ENCODE data around the gene SCIMP.

DNA sequence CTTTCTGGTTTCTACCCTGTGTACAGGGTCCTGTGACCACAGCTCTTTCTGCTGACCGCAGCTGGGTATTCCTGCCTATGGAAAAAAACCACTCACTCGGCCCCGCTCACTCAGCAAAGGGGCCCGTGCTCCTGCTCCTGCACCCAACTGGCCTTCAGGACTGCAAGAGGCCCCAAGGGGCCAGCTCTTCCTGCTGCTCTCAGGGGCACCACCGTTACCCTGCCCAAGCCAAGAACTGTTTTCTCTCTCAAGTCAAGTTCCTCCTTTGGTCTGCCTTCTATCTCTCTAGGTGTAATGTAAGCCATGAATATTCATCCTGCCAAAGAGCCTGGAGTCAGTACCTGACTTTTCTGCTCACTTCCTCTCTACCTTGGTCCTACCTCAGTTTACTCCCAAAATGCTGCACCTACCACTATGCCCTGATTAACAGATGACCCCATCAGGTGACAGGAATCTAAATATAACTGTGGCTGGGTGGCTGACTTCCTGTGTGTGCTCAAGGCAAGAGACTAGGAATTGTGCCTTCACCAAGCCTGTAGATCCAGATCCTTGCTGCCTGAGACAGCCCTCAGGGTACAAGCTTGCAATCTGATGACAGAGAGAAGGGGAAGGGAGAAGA lies 20.4 kb upstream of the SCIMP start:
- TF ChIP-seq CTCF (IDR thresholded peaks at IDR 0.05 in 2 of 3, conservative IDR thresholded peaks at IDR 0.05 in 1 of 3; ENCODE audit: borderline replicate concordance in 1 of 3, insufficient read depth in 1 of 3, low read depth in 2 of 3, low read length in 2 of 3) (no peak), CEBPB (IDR thresholded peaks at IDR 0.05; ENCODE audit: low read depth) (no peak), POLR2A (IDR thresholded peaks at IDR 0.05; ENCODE audit: borderline replicate concordance, extremely low read depth, insufficient read depth, insufficient read length) (no peak), EZH2 (IDR thresholded peaks at IDR 0.05) (no peak), POLR2AphosphoS5 (IDR thresholded peaks at IDR 0.05; ENCODE audit: low read depth, low read length) (no peak), ZNF274 (IDR thresholded peaks at IDR 0.05; ENCODE audit: low read depth, low read length) (no peak), EZH2phosphoT487 (IDR thresholded peaks at IDR 0.05; ENCODE audit: borderline replicate concordance) (no peak), YY1 (IDR thresholded peaks at IDR 0.05; ENCODE audit: extremely low read depth, insufficient replicate concordance, low read depth, low read length) (no peak), ZBTB33 (IDR thresholded peaks at IDR 0.05; ENCODE audit: extremely low read depth, insufficient replicate concordance, low read length) (no peak)
- TF ChIP-seq, protein P1, sequence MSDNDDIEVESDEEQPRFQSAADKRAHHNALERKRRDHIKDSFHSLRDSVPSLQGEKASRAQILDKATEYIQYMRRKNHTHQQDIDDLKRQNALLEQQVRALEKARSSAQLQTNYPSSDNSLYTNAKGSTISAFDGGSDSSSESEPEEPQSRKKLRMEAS (IDR thresholded peaks at IDR 0.05): no peak

Measured in HCT116 (cell line).